Vagina (tissue), 2 donors: ENCODE results near the gene MUC6. TPM values are rescaled to one million over a fixed set of nuclear protein-coding genes. Genes with fewer than 3 reads are reported as not detected.
A peak's percentile ranks its signal among the peaks of the same experiment; 100 is the strongest.

ENCODE experiments used
- DNase-seq, 2 donors: peaks; one replicate each; pipeline ENCODE4 v3.0.0-alpha.2; 2017; ENCODE audit errors: extremely low spot score in 2 of 2
- H3K27ac ChIP-seq: fragments of 200-600 bp; sonication (generic); one replicate; pipeline ENCODE4 v1.5.1; 2019
- H3K27me3 ChIP-seq: fragments of 200-600 bp; sonication (generic); one replicate; pipeline ENCODE4 v1.5.1; 2019
- H3K36me3 ChIP-seq, 2 donors: fragments of 200-600 bp; sonication (generic); one replicate each; pipeline ENCODE4 v1.5.1; 2017 to 2019
- H3K4me1 ChIP-seq: fragments of 200-600 bp; sonication (generic); one replicate; pipeline ENCODE4 v1.5.1; 2019
- H3K4me3 ChIP-seq, 2 donors: fragments of 200-600 bp; sonication (generic); 1 replicate in 1 of 2; 2 replicates in 1 of 2; pipeline ENCODE4 v1.5.1; 2016 to 2019
- H3K9me3 ChIP-seq: fragments of 200-600 bp; sonication (generic); one replicate; pipeline ENCODE4 v1.5.1; 2019
- CTCF ChIP-seq, 3 experiments: fragments of 450-650 bp in 2 of 3; fragments of 200-600 bp in 1 of 3; sonication (generic) in 1 of 3; IDR thresholded peaks; one replicate each; pipeline ENCODE4 v1.5.1; 2017 to 2019; ENCODE audit warnings: antibody characterized with exemption in 3 of 3, mild to moderate bottlenecking in 2 of 3, moderate library complexity in 2 of 3
- POLR2A ChIP-seq, 2 donors: fragments of 450-650 bp; IDR thresholded peaks; one replicate each; pipeline ENCODE4 v1.6.1; 2017; ENCODE audit warnings: antibody characterized with exemption in 2 of 2, mild to moderate bottlenecking in 2 of 2, moderate library complexity in 2 of 2
- POLR2AphosphoS5 ChIP-seq, 2 donors: sonication (generic); formaldehyde crosslinking; IDR thresholded peaks; one replicate each; pipeline ENCODE4 v1.9.0; 2017; ENCODE audit warnings: antibody characterized with exemption in 2 of 2, mild to moderate bottlenecking in 2 of 2, low read depth in 1 of 2; ENCODE audit not compliant: insufficient read depth in 1 of 2
- intact Hi-C: fragments of 100-400 bp; cut with DNase I; formaldehyde crosslinking; loops from one replicate; pipeline ENCODE4 v1.15.1; 2023
- total RNA-seq: library from RNA; depleted of rRNA; stranded (reverse); fragments of >200 nt; gene quantifications from one replicate; pipeline ENCODE4 v1.2.3, GENCODE V29; 2016

Gene MUC6
- total RNA-seq, 1 donor from 2014 or later: not detected

GRCh38 chr11:1074244-1075221 is 38.0 kb upstream of the MUC6 start, which contains the start of gene MUC2:
Gene MUC2 (plus strand): TSS chr11:1074874.
- DNase-seq: no peak

GRCh38 chr11:1073851-1074243 is 37.3 kb upstream of the MUC6 start:
- H3K4me1 ChIP-seq: peaks cover 12% of the 10 kb centered on the region
- no peak for DNase-seq
- H3K9me3 ChIP-seq: no peaks in the 10 kb centered on the region
- H3K27me3 ChIP-seq: no peaks in the 10 kb centered on the region
- no peak overlapping the region for H3K27ac ChIP-seq
- H3K4me3 ChIP-seq: no peak overlapping the region
- intact Hi-C loops: no loop called here
- TF ChIP-seq POLR2AphosphoS5 (IDR thresholded peaks at IDR 0.05; ENCODE audit: insufficient read depth in 1 of 2, low read depth in 1 of 2) (no peak), CTCF (IDR thresholded peaks at IDR 0.05) (no peak), POLR2A (IDR thresholded peaks at IDR 0.05) (no peak)
- no peaks in the 10 kb centered on the region for H3K36me3 ChIP-seq

More at GRCh38 chr11:1074244-1075221, 38.0 kb upstream of the MUC6 start, which contains the start of gene MUC2:
- H3K27ac ChIP-seq: no peak within 1 kb of the TSS
- H3K4me3 ChIP-seq: no peak within 1 kb of the TSS
- intact Hi-C loops: no loop called here
- no peaks in the 10 kb centered on the region for H3K27me3 ChIP-seq
- H3K4me1 ChIP-seq: peaks cover 12% of the 10 kb centered on the region
- no peaks in the 10 kb centered on the region for H3K9me3 ChIP-seq
- H3K36me3 ChIP-seq: no peaks in the 10 kb centered on the region
- TF ChIP-seq POLR2AphosphoS5 (IDR thresholded peaks at IDR 0.05; ENCODE audit: insufficient read depth in 1 of 2, low read depth in 1 of 2) (no peak), CTCF (IDR thresholded peaks at IDR 0.05) (no peak), POLR2A (IDR thresholded peaks at IDR 0.05) (no peak)

GRCh38 chr11:1073261-1073724 is 36.8 kb upstream of the MUC6 start:
- no peaks in the 10 kb centered on the region for H3K36me3 ChIP-seq
- no peaks in the 10 kb centered on the region for H3K9me3 ChIP-seq
- H3K4me1 ChIP-seq: peaks cover 12% of the 10 kb centered on the region
- DNase-seq: no peak
- H3K4me3 ChIP-seq: no peak overlapping the region
- intact Hi-C loops: no loop called here
- H3K27ac ChIP-seq: no peak overlapping the region
- no peaks in the 10 kb centered on the region for H3K27me3 ChIP-seq
- TF ChIP-seq POLR2AphosphoS5 (IDR thresholded peaks at IDR 0.05; ENCODE audit: insufficient read depth in 1 of 2, low read depth in 1 of 2) (peak in 1 of 2 donors; percentile 38), CTCF (IDR thresholded peaks at IDR 0.05) (no peak)

GRCh38 chr11:1072821-1073231 is 36.3 kb upstream of the MUC6 start:
- Histone ChIP-seq H3K27ac (no peak overlapping the region), H3K36me3 (no peaks in the 10 kb centered on the region), H3K27me3 (no peaks in the 10 kb centered on the region), H3K4me3 (no peak overlapping the region), H3K4me1 (peaks cover 12% of the 10 kb centered on the region), H3K9me3 (no peaks in the 10 kb centered on the region)
- intact Hi-C loops: no loop called here
- TF ChIP-seq POLR2A (IDR thresholded peaks at IDR 0.05) (no peak), CTCF (IDR thresholded peaks at IDR 0.05) (no peak), POLR2AphosphoS5 (IDR thresholded peaks at IDR 0.05; ENCODE audit: insufficient read depth in 1 of 2, low read depth in 1 of 2) (no peak)
- no peak for DNase-seq
